GM19023 (cell line): ENCODE results near the gene SH3TC1.

Experiments
- ATAC-seq: cut with Tn5 transposase; IDR thresholded peaks from one replicate; pipeline ENCODE4 v1.9.1; 2021; ENCODE audit warnings: mild to moderate bottlenecking, moderate library complexity; ENCODE audit not compliant: unreplicated experiment

Gene SH3TC1

GRCh38 chr4:8212622-8213021 lies 13.5 kb downstream of the SH3TC1 start:
- ATAC-seq: no peak

GRCh38 chr4:8213121-8213520 lies 14.0 kb downstream of the SH3TC1 start:
- no peak for ATAC-seq

- ATAC-seq: no peak
These were observed 15.0 kb downstream of the SH3TC1 start for GRCh38 chr4:8214136-8214535.

GRCh38 chr4:8215001-8215427 lies 15.9 kb downstream of the SH3TC1 start:
- ATAC-seq: no peak

GRCh38 chr4:8215641-8216442 lies 16.8 kb downstream of the SH3TC1 start:
- no peak for ATAC-seq

GRCh38 chr4:8216443-8217245 lies 17.6 kb downstream of the SH3TC1 start:
- no peak for ATAC-seq

- ATAC-seq: no peak
These were observed 18.1 kb downstream of the SH3TC1 start for GRCh38 chr4:8217246-8217511.

GRCh38 chr4:8217871-8218270 lies 18.8 kb downstream of the SH3TC1 start:
- no peak for ATAC-seq

GRCh38 chr4:8218371-8219031 lies 19.4 kb downstream of the SH3TC1 start:
- ATAC-seq: no peak

GRCh38 chr4:8219236-8219635 lies 20.1 kb downstream of the SH3TC1 start:
- ATAC-seq: no peak

- no peak for ATAC-seq
These were observed 21.8 kb downstream of the SH3TC1 start for GRCh38 chr4:8220661-8221450.

GRCh38 chr4:8221476-8221875 lies 22.4 kb downstream of the SH3TC1 start:
- ATAC-seq: no peak

- ATAC-seq: no peak
These were observed 22.9 kb downstream of the SH3TC1 start for GRCh38 chr4:8221985-8222384.

GRCh38 chr4:8222609-8223388 lies 23.7 kb downstream of the SH3TC1 start:
- no peak for ATAC-seq

GRCh38 chr4:8224267-8224974 lies 25.3 kb downstream of the SH3TC1 start:
- ATAC-seq: no peak

GRCh38 chr4:8224975-8225625 lies 26.0 kb downstream of the SH3TC1 start:
- no peak for ATAC-seq

- ATAC-seq: no peak
These were observed 26.8 kb downstream of the SH3TC1 start for GRCh38 chr4:8225706-8226443.

GRCh38 chr4:8227201-8227770 lies 28.2 kb downstream of the SH3TC1 start:
- no peak for ATAC-seq
